Measurements from ENCODE around the gene FAM50A.

GRCh38 chrX:154481911-154482601 lies 38.1 kb downstream of the FAM50A start:
- no peak for TF ChIP-seq POLR2A (IDR thresholded peaks at IDR 0.05; ENCODE audit: low read length)
- TF ChIP-seq GATA1 (IDR thresholded peaks at IDR 0.05; ENCODE audit: low read depth, low read length), result no peak
